MM.1S (cell line): ENCODE data around the gene GPR89B.

Source experiments
- CTCF ChIP-seq: fragments of 300-600 bp; sonication (generic); IDR thresholded peaks from 2 replicates; pipeline ENCODE4 v1.5.1; 2016; ENCODE audit warnings: antibody characterized with exemption, low read length, mixed read lengths
- EZH2phosphoT487 ChIP-seq: fragments of 300-600 bp; sonication (generic); IDR thresholded peaks from 2 replicates; pipeline ENCODE4 v1.6.1; 2018; ENCODE audit warnings: antibody characterized with exemption, low read length

DNA sequence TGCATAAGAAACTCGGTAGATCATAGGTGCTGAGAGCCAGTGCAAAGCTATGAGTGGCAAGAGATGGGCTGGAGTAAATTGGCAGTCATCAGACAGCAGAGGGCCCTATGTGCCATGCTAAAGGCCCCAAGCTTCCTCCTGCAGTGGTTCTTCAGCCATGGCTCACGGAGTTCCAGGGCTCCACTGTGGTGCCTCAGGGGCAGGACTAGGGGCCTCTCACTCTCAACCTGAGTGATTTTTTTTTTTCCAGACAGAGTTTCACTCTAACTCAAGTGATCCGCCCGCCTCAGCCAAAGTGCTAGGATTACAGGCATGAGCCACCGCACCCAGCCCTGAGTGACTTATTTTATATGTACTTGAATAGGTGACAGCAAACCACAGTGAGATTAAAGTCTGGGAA, 36.0 kb upstream of the GPR89B start:
- TF ChIP-seq CTCF (no peak), EZH2phosphoT487 (no peak)
